HEK293 (cell line): Measurements from ENCODE around the gene LAMA4.

Source experiments
- CTCF ChIA-PET: fragments of 350-600 bp; formaldehyde crosslinking; extraction: SDS; loops from one replicate; lab custom pipeline; 2021; ENCODE audit warnings: antibody characterized with exemption; lab: Yijun Ruan, JAX
- POLR2A ChIA-PET: fragments of 300-600 bp; formaldehyde crosslinking; extraction: SDS; loops from one replicate; lab custom pipeline; 2020; ENCODE audit warnings: antibody characterized with exemption, inconsistent platforms; lab: Yijun Ruan, JAX
- H3K27ac ChIP-seq: fragments of 200-500 bp; sonication (Bioruptor generic); 2 replicates; pipeline ENCODE4 v1.5.1; 2014; ENCODE audit warnings: low read depth, low read length, control low read depth, inconsistent platforms; ENCODE audit errors: extremely low read depth
- H3K36me3 ChIP-seq, 2 experiments: fragments of 200-500 bp in 1 of 2; sonication (Bioruptor generic) in 1 of 2; 1 replicate in 1 of 2; 2 replicates in 1 of 2; pipeline ENCODE4 v1.5.1; 2014 to 2017; ENCODE audit warnings: inconsistent platforms in 2 of 2, low read length in 2 of 2; ENCODE audit not compliant: control insufficient read depth in 2 of 2, insufficient read depth in 1 of 2
- H3K4me1 ChIP-seq: fragments of 200-500 bp; sonication (Bioruptor generic); 2 replicates; pipeline ENCODE4 v1.5.1; 2014; ENCODE audit warnings: mild to moderate bottlenecking, low read length, inconsistent platforms; ENCODE audit not compliant: control insufficient read depth, insufficient read depth
- H3K4me3 ChIP-seq: 2 replicates; pipeline ENCODE4 v1.5.1; 2011; ENCODE audit warnings: low read depth, mild to moderate bottlenecking, control low read depth, low read length, moderate library complexity
- H3K9me3 ChIP-seq: fragments of 200-500 bp; sonication (Bioruptor generic); 2 replicates; pipeline ENCODE4 v1.5.1; 2014; ENCODE audit warnings: low read depth, low read length, inconsistent platforms; ENCODE audit not compliant: control insufficient read depth, insufficient read depth
- OSR2 ChIP-seq: fragments of 450-650 bp; formaldehyde crosslinking; IDR thresholded peaks from 2 replicates; pipeline ENCODE4 v1.5.1; 2016; ENCODE audit warnings: missing biosample characterization, missing genetic modification characterization
- OVOL3 ChIP-seq: fragments of 450-650 bp; formaldehyde crosslinking; IDR thresholded peaks from 2 replicates; pipeline ENCODE4 v1.5.1; 2016; ENCODE audit warnings: missing biosample characterization, missing genetic modification characterization
- PRDM1 ChIP-seq: fragments of 450-650 bp; formaldehyde crosslinking; IDR thresholded peaks from 2 replicates; pipeline ENCODE4; 2016; ENCODE audit warnings: missing biosample characterization, missing genetic modification characterization
- REPIN1 ChIP-seq: fragments of 450-650 bp; formaldehyde crosslinking; IDR thresholded peaks from 2 replicates; pipeline ENCODE4 v1.5.1; 2017; ENCODE audit warnings: missing biosample characterization, missing genetic modification characterization, low read depth
- ZNF140 ChIP-seq: fragments of 450-650 bp; formaldehyde crosslinking; IDR thresholded peaks from 2 replicates; pipeline ENCODE4 v1.5.1; 2016; ENCODE audit warnings: missing biosample characterization, missing genetic modification characterization
- ZNF19 ChIP-seq: fragments of 450-650 bp; formaldehyde crosslinking; IDR thresholded peaks from 2 replicates; pipeline ENCODE4; 2016; ENCODE audit warnings: missing biosample characterization, missing genetic modification characterization, low read depth
- ZNF214 ChIP-seq: fragments of 450-650 bp; formaldehyde crosslinking; IDR thresholded peaks from 2 replicates; pipeline ENCODE4 v1.5.1; 2017; ENCODE audit warnings: missing biosample characterization, mild to moderate bottlenecking, missing genetic modification characterization, borderline replicate concordance
- ZNF585B ChIP-seq: fragments of 450-650 bp; formaldehyde crosslinking; IDR thresholded peaks from 2 replicates; pipeline ENCODE4 v1.5.1; 2016; ENCODE audit warnings: missing biosample characterization, missing genetic modification characterization
- ZNF600 ChIP-seq: fragments of 450-650 bp; formaldehyde crosslinking; IDR thresholded peaks from 2 replicates; pipeline ENCODE4 v1.5.1; 2016; ENCODE audit warnings: missing biosample characterization, missing genetic modification characterization
- ZNF623 ChIP-seq: fragments of 450-650 bp; formaldehyde crosslinking; IDR thresholded peaks from 2 replicates; pipeline ENCODE4 v1.5.1; 2016; ENCODE audit warnings: missing biosample characterization, missing genetic modification characterization
- ZNF629 ChIP-seq: fragments of 450-650 bp; formaldehyde crosslinking; IDR thresholded peaks from 2 replicates; pipeline ENCODE4 v1.5.1; 2017; ENCODE audit warnings: missing biosample characterization, missing genetic modification characterization
- ZNF76 ChIP-seq: fragments of 450-650 bp; formaldehyde crosslinking; IDR thresholded peaks from 2 replicates; pipeline ENCODE4; 2016; ENCODE audit warnings: low read depth, missing biosample characterization, missing genetic modification characterization, borderline replicate concordance
- ZNF776 ChIP-seq: fragments of 450-650 bp; formaldehyde crosslinking; IDR thresholded peaks from 2 replicates; pipeline ENCODE4 v1.5.0; 2017; ENCODE audit warnings: missing biosample characterization, missing genetic modification characterization, borderline replicate concordance
- ZNF843 ChIP-seq: fragments of 450-650 bp; formaldehyde crosslinking; IDR thresholded peaks from 2 replicates; pipeline ENCODE4 v1.5.1; 2016; ENCODE audit warnings: missing biosample characterization, missing genetic modification characterization
- TF ChIP-seq, protein P1 (sequence below): fragments of 450-650 bp; formaldehyde crosslinking; IDR thresholded peaks from 2 replicates; pipeline ENCODE4 v1.5.1; 2017; ENCODE audit warnings: missing biosample characterization, missing genetic modification characterization
- TF ChIP-seq, protein P2 (sequence below): fragments of 450-650 bp; formaldehyde crosslinking; IDR thresholded peaks from 2 replicates; pipeline ENCODE4 v1.5.1; 2016; ENCODE audit warnings: missing biosample characterization, missing genetic modification characterization
- TF ChIP-seq, protein P3 (sequence below): fragments of 450-650 bp; formaldehyde crosslinking; IDR thresholded peaks from 2 replicates; pipeline ENCODE4 v1.5.1; 2016; ENCODE audit warnings: missing biosample characterization, missing genetic modification characterization
- TF ChIP-seq, protein P4 (sequence below): fragments of 450-650 bp; formaldehyde crosslinking; IDR thresholded peaks from 2 replicates; pipeline ENCODE4 v1.5.1; 2016; ENCODE audit warnings: missing biosample characterization, missing genetic modification characterization
- TF ChIP-seq, protein P5 (sequence below): fragments of 450-650 bp; formaldehyde crosslinking; IDR thresholded peaks from 2 replicates; pipeline ENCODE4 v1.5.1; 2016; ENCODE audit warnings: missing biosample characterization, missing genetic modification characterization, borderline replicate concordance

LAMA4 gene

DNA sequence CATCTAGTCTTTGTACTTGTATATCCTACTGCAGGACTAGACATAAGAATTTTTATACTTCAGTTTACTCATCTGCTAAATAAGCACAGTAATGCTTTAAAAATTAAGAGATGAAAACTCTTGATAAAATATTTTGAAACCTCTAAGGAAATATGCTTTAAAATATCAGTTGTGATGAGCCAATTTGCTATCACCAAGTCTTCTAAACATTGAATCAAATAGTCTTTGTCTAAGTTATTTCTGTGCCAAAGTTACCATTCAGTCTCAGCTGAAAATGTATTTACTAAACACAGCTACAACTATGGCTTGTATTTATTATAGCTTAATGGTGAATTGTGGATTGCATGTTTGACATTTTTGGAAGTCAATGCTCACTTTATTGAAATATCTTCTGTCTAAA lies 46.5 kb upstream of the LAMA4 start (continued):
- TF ChIP-seq ZNF140 (tag by site-specific recombination), result no peak
- no peak for TF ChIP-seq ZNF843

DNA sequence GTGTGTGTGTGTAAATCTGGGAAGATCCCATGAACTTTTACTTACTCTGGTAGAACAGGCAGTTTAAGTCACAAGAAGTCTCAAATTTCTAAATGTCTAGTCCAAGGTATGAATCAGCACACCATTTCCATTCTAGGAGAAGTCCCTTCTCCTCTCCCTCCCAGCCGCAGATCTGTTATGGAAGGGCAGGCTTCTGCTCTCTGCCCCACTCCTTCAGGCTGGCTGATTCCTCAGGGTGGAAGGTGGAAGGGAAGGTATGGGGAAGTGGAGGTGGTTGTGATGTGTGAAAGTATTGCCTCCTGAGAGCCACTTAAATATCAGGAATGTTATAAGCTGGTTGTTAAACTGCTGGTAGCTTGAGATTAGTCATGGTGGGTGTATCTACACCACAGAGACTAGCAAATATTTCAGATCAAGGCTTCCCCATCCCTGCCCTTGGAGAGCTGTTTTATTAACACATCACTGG lies 44.5 kb upstream of the LAMA4 start:
- ChIA-PET POLR2A (interaction anchor here (0.7 to 1.6 kb wide), 4 partner anchors 10 to 123 kb away, joined by 3 to 4 read pairs (median 4); partner anchors contain the start of gene LAMA4), CTCF (interaction anchor here (1.0 to 7.8 kb wide), 10 partner anchors 9 to 125 kb away, joined by 3 to 70 read pairs (median 4); no protein-coding TSS in a partner anchor)
- TF ChIP-seq ZNF19 (tag by site-specific recombination), result no peak
- TF ChIP-seq, protein P1, sequence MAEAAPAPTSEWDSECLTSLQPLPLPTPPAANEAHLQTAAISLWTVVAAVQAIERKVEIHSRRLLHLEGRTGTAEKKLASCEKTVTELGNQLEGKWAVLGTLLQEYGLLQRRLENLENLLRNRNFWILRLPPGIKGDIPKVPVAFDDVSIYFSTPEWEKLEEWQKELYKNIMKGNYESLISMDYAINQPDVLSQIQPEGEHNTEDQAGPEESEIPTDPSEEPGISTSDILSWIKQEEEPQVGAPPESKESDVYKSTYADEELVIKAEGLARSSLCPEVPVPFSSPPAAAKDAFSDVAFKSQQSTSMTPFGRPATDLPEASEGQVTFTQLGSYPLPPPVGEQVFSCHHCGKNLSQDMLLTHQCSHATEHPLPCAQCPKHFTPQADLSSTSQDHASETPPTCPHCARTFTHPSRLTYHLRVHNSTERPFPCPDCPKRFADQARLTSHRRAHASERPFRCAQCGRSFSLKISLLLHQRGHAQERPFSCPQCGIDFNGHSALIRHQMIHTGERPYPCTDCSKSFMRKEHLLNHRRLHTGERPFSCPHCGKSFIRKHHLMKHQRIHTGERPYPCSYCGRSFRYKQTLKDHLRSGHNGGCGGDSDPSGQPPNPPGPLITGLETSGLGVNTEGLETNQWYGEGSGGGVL (tag by site-specific recombination), result 0 out of 2 replicates have a peak, but pooled peaks have one; percentile 19
- TF ChIP-seq, protein P2, sequence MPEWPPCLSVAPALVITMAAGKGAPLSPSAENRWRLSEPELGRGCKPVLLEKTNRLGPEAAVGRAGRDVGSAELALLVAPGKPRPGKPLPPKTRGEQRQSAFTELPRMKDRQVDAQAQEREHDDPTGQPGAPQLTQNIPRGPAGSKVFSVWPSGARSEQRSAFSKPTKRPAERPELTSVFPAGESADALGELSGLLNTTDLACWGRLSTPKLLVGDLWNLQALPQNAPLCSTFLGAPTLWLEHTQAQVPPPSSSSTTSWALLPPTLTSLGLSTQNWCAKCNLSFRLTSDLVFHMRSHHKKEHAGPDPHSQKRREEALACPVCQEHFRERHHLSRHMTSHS (tag by site-specific recombination), result no peak
- no peak for TF ChIP-seq ZNF623
- TF ChIP-seq OSR2 (tag by site-specific recombination), result peak; percentile 31; the same call in 1 of the 2 replicates
- TF ChIP-seq, protein P3, sequence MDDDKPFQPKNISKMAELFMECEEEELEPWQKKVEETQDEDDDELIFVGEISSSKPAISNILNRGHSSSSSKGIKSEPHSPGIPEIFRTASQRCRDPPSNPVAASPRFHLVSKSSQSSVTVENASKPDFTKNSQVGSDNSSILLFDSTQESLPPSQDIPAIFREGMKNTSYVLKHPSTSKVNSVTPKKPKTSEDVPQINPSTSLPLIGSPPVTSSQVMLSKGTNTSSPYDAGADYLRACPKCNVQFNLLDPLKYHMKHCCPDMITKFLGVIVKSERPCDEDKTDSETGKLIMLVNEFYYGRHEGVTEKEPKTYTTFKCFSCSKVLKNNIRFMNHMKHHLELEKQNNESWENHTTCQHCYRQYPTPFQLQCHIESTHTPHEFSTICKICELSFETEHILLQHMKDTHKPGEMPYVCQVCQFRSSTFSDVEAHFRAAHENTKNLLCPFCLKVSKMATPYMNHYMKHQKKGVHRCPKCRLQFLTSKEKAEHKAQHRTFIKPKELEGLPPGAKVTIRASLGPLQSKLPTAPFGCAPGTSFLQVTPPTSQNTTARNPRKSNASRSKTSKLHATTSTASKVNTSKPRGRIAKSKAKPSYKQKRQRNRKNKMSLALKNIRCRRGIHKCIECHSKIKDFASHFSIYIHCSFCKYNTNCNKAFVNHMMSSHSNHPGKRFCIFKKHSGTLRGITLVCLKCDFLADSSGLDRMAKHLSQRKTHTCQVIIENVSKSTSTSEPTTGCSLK (tag by site-specific recombination), result no peak
- TF ChIP-seq REPIN1 (tag by site-specific recombination), result no peak
- TF ChIP-seq, protein P4, sequence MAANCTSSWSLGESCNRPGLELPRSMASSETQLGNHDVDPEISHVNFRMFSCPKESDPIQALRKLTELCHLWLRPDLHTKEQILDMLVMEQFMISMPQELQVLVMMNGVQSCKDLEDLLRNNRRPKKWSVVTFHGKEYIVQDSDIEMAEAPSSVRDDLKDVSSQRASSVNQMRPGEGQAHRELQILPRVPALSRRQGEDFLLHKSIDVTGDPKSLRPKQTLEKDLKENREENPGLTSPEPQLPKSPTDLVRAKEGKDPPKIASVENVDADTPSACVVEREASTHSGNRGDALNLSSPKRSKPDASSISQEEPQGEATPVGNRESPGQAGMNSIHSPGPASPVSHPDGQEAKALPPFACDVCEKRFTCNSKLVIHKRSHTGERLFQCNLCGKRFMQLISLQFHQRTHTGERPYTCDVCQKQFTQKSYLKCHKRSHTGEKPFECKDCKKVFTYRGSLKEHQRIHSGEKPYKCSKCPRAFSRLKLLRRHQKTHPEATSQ (tag by site-specific recombination), result no peak
- TF ChIP-seq ZNF776 (tag by site-specific recombination), result no peak
- TF ChIP-seq PRDM1 (tag by site-specific recombination), result peak; percentile 20; the same call in 1 of the 2 replicates
- peak; percentile 83 for TF ChIP-seq ZNF600 (tag by site-specific recombination)
- H3K36me3 ChIP-seq, result no peaks in the 10 kb centered on the region
- peaks cover 7% of the 10 kb centered on the region for H3K4me1 ChIP-seq
- H3K9me3 ChIP-seq, result no peaks in the 10 kb centered on the region
- H3K4me3 ChIP-seq, result no peak overlapping the region
- no peak overlapping the region for H3K27ac ChIP-seq

DNA sequence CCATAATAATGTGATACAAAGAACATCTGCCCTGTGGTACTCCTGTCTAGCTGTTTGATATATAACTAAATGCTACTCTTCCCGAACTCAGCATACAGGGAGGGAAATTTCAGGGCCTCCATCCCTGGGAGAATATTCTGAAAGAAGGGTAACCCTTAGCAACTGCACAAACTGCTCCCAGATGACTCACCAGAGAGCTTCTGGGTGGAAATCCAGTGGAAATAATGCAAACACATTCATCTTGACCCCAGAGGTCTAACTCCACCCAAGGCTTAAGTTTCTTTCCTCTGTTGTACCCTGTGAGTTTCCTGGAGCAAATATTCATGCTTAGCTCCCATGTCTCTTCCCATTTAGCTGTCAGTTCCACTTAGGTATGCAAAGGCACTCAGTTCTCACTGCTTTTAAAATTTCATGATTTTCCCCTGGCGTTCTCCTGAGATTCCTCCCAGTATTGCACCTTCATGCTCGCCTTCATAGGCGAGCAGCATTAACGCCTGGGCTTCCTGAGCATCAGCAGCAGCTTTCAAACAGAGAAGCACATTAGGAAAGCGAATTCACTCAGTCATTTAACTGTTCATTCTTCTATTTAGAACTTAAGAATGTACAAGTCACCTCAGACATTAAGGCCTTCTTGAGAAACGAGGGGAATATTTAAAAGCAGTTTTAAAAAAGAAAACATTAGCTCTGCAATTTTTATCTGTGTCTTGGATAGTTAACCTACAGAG lies 43.8 kb upstream of the LAMA4 start:
- CTCF ChIA-PET, result interaction anchor here (0.9 to 7.8 kb wide), 11 partner anchors 8 to 122 kb away, joined by 3 to 70 read pairs (median 4); no protein-coding TSS in a partner anchor
- H3K9me3 ChIP-seq, result no peaks in the 10 kb centered on the region
- TF ChIP-seq ZNF214 (tag by site-specific recombination) (no peak), ZNF585B (no peak), OVOL3 (tag by site-specific recombination) (no peak), ZNF629 (tag by site-specific recombination) (no peak), ZNF76 (tag by site-specific recombination) (no peak)
- TF ChIP-seq, protein P5, sequence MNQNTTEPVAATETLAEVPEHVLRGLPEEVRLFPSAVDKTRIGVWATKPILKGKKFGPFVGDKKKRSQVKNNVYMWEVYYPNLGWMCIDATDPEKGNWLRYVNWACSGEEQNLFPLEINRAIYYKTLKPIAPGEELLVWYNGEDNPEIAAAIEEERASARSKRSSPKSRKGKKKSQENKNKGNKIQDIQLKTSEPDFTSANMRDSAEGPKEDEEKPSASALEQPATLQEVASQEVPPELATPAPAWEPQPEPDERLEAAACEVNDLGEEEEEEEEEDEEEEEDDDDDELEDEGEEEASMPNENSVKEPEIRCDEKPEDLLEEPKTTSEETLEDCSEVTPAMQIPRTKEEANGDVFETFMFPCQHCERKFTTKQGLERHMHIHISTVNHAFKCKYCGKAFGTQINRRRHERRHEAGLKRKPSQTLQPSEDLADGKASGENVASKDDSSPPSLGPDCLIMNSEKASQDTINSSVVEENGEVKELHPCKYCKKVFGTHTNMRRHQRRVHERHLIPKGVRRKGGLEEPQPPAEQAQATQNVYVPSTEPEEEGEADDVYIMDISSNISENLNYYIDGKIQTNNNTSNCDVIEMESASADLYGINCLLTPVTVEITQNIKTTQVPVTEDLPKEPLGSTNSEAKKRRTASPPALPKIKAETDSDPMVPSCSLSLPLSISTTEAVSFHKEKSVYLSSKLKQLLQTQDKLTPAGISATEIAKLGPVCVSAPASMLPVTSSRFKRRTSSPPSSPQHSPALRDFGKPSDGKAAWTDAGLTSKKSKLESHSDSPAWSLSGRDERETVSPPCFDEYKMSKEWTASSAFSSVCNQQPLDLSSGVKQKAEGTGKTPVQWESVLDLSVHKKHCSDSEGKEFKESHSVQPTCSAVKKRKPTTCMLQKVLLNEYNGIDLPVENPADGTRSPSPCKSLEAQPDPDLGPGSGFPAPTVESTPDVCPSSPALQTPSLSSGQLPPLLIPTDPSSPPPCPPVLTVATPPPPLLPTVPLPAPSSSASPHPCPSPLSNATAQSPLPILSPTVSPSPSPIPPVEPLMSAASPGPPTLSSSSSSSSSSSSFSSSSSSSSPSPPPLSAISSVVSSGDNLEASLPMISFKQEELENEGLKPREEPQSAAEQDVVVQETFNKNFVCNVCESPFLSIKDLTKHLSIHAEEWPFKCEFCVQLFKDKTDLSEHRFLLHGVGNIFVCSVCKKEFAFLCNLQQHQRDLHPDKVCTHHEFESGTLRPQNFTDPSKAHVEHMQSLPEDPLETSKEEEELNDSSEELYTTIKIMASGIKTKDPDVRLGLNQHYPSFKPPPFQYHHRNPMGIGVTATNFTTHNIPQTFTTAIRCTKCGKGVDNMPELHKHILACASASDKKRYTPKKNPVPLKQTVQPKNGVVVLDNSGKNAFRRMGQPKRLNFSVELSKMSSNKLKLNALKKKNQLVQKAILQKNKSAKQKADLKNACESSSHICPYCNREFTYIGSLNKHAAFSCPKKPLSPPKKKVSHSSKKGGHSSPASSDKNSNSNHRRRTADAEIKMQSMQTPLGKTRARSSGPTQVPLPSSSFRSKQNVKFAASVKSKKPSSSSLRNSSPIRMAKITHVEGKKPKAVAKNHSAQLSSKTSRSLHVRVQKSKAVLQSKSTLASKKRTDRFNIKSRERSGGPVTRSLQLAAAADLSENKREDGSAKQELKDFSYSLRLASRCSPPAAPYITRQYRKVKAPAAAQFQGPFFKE (tag by site-specific recombination), result no peak
- TF ChIP-seq, all 188 proteins: peak for 0
- Histone ChIP-seq H3K27ac (0 out of 2 replicates have a peak overlapping the region, but pooled peaks have one; percentile 8), H3K36me3 (no peaks in the 10 kb centered on the region), H3K4me1 (peaks cover 7% of the 10 kb centered on the region), H3K4me3 (no peak overlapping the region)
- POLR2A ChIA-PET, result interaction anchor here (0.7 to 1.6 kb wide), 4 partner anchors 10 to 122 kb away, joined by 3 to 4 read pairs (median 4); partner anchors contain the start of gene LAMA4
